ENCODE measurements around the gene SMIM28.
"Not testable (repeated sequence)": the region's sequence is repeated elsewhere in the genome, so short reads cannot be mapped to it uniquely, and the experiment has no call there.

Gene SMIM28

GRCh38 chr6:138357928-138358327 lies 19.8 kb upstream of the SMIM28 start:
- Histone ChIP-seq H2AFZ (ENCODE audit: low read depth, low read length, severe bottlenecking) (no peak overlapping the region), H3K9me3 (ENCODE audit: insufficient read depth, low read length) (no peaks in the 10 kb centered on the region), H3K4me2 (ENCODE audit: low read depth, low read length, poor library complexity, severe bottlenecking) (no peak overlapping the region), H4K20me1 (ENCODE audit: low read depth, low read length) (no peaks in the 10 kb centered on the region), H3K9ac (ENCODE audit: low read length) (no peak overlapping the region), H3K9me2 (replicated peaks; ENCODE audit: insufficient read depth, low read length) (no peaks in the 10 kb centered on the region), H3K27ac (ENCODE audit: low read depth, low read length) (no peak overlapping the region), H3K79me2 (ENCODE audit: insufficient read depth, low read length) (no peaks in the 10 kb centered on the region), H3F3A (ENCODE audit: insufficient read depth) (no peaks in the 10 kb centered on the region), H3K27me3 (ENCODE audit: low read length) (no peaks in the 10 kb centered on the region), H3K4me3 (ENCODE audit: insufficient read depth, low read length, poor library complexity, severe bottlenecking) (no peak overlapping the region), H3K36me3 (ENCODE audit: low read length) (no peaks in the 10 kb centered on the region)
- TF ChIP-seq EZH2phosphoT487 (conservative IDR thresholded peaks at IDR 0.05; ENCODE audit: low read length) (no peak), CTCF (IDR thresholded peaks at IDR 0.05; ENCODE audit: insufficient read depth, low read length, poor library complexity, severe bottlenecking) (no peak)

- not testable (repeated sequence) for H3F3A ChIP-seq (ENCODE audit: insufficient read depth); H3K79me2 ChIP-seq (ENCODE audit: insufficient read depth, low read length); H3K9me2 ChIP-seq (replicated peaks; ENCODE audit: insufficient read depth, low read length)
These were observed 9.0 kb upstream of the SMIM28 start for GRCh38 chr6:138368684-138369083.

GRCh38 chr6:138370631-138371451 lies 6.9 kb upstream of the SMIM28 start:
- H3K9ac ChIP-seq (ENCODE audit: low read length): no peak overlapping the region
- H3K9me2 ChIP-seq (replicated peaks; ENCODE audit: insufficient read depth, low read length): no peaks in the 10 kb centered on the region
- H3K9me3 ChIP-seq (ENCODE audit: insufficient read depth, low read length): no peaks in the 10 kb centered on the region
- H2AFZ ChIP-seq (ENCODE audit: low read depth, low read length, severe bottlenecking): no peak overlapping the region
- no peaks in the 10 kb centered on the region for H3F3A ChIP-seq (ENCODE audit: insufficient read depth)
- no peak overlapping the region for H3K27ac ChIP-seq (ENCODE audit: low read depth, low read length)
- H3K79me2 ChIP-seq (ENCODE audit: insufficient read depth, low read length): no peaks in the 10 kb centered on the region
- H3K4me3 ChIP-seq (ENCODE audit: insufficient read depth, low read length, poor library complexity, severe bottlenecking): no peak overlapping the region
- H3K36me3 ChIP-seq (ENCODE audit: low read length): no peaks in the 10 kb centered on the region
- H4K20me1 ChIP-seq (ENCODE audit: low read depth, low read length): no peaks in the 10 kb centered on the region
- no peak overlapping the region for H3K4me2 ChIP-seq (ENCODE audit: low read depth, low read length, poor library complexity, severe bottlenecking)
- no peaks in the 10 kb centered on the region for H3K27me3 ChIP-seq (ENCODE audit: low read length)
- no peak for TF ChIP-seq EZH2phosphoT487 (conservative IDR thresholded peaks at IDR 0.05; ENCODE audit: low read length)
- TF ChIP-seq CTCF (IDR thresholded peaks at IDR 0.05; ENCODE audit: insufficient read depth, low read length, poor library complexity, severe bottlenecking): no peak

More at GRCh38 chr6:138368684-138369083, 9.0 kb upstream of the SMIM28 start:
- H2AFZ ChIP-seq (ENCODE audit: low read depth, low read length, severe bottlenecking); H3K27me3 ChIP-seq (ENCODE audit: low read length); H4K20me1 ChIP-seq (ENCODE audit: low read depth, low read length); H3K4me3 ChIP-seq (ENCODE audit: insufficient read depth, low read length, poor library complexity, severe bottlenecking); H3K9me3 ChIP-seq (ENCODE audit: insufficient read depth, low read length); H3K36me3 ChIP-seq (ENCODE audit: low read length); H3K27ac ChIP-seq (ENCODE audit: low read depth, low read length); H3K9ac ChIP-seq (ENCODE audit: low read length); H3K4me2 ChIP-seq (ENCODE audit: low read depth, low read length, poor library complexity, severe bottlenecking): not testable (repeated sequence)

GRCh38 chr6:138371452-138371711 lies 6.3 kb upstream of the SMIM28 start:
- Histone ChIP-seq H3K79me2 (ENCODE audit: insufficient read depth, low read length) (no peaks in the 10 kb centered on the region), H3K27me3 (ENCODE audit: low read length) (no peaks in the 10 kb centered on the region), H2AFZ (ENCODE audit: low read depth, low read length, severe bottlenecking) (no peak overlapping the region), H3K4me2 (ENCODE audit: low read depth, low read length, poor library complexity, severe bottlenecking) (no peak overlapping the region), H3K9me2 (replicated peaks; ENCODE audit: insufficient read depth, low read length) (no peaks in the 10 kb centered on the region), H4K20me1 (ENCODE audit: low read depth, low read length) (no peaks in the 10 kb centered on the region), H3K4me3 (ENCODE audit: insufficient read depth, low read length, poor library complexity, severe bottlenecking) (no peak overlapping the region), H3K9me3 (ENCODE audit: insufficient read depth, low read length) (no peaks in the 10 kb centered on the region), H3K27ac (ENCODE audit: low read depth, low read length) (no peak overlapping the region), H3K36me3 (ENCODE audit: low read length) (no peaks in the 10 kb centered on the region), H3F3A (ENCODE audit: insufficient read depth) (no peaks in the 10 kb centered on the region), H3K9ac (ENCODE audit: low read length) (no peak overlapping the region)
- no peak for TF ChIP-seq CTCF (IDR thresholded peaks at IDR 0.05; ENCODE audit: insufficient read depth, low read length, poor library complexity, severe bottlenecking)
- no peak for TF ChIP-seq EZH2phosphoT487 (conservative IDR thresholded peaks at IDR 0.05; ENCODE audit: low read length)

Data from SU-DHL-6 (cell line).